Measurements from ENCODE around the gene TSLP. TPM values are rescaled to one million over a fixed set of nuclear protein-coding genes. Genes with fewer than 3 reads are reported as not detected.

TSLP gene
- total and polyA plus RNA-seq, 2 donors (not counting 3 experiments of a cell fraction or from before 2014, with no cell fraction given) = not detected

- intact Hi-C loops (cut with micrococcal nuclease) = no loop called here
- POLR2A ChIA-PET = no interaction called here
Measured at GRCh38 chr5:111122398-111122797, 50.9 kb downstream of the TSLP start.

GRCh38 chr5:111124793-111125192, 53.3 kb downstream of the TSLP start:
- Histone ChIP-seq H3K79me2 (ENCODE audit: control insufficient read depth, insufficient read depth, low read length) (no peaks in the 10 kb centered on the region), H3K9me1 (replicated peaks; ENCODE audit: control insufficient read depth, extremely low read depth, insufficient read depth, low read length) (no peaks in the 10 kb centered on the region), H3K27ac (ENCODE audit: insufficient read depth, low read depth, low read length) (no peak overlapping the region), H3K9ac (replicated peaks; ENCODE audit: extremely low read depth, insufficient read depth, low read length) (no peak overlapping the region), H3K36me3 (ENCODE audit: control insufficient read depth in 2 of 2, extremely low read depth in 1 of 2, insufficient read depth in 2 of 2, low read length in 2 of 2) (peaks cover 2 to 24% of the 10 kb centered on the region in 2 experiments), H3K4me1 (ENCODE audit: control insufficient read depth, extremely low read depth, insufficient read depth, low read length) (peaks cover 14% of the 10 kb centered on the region), H4K20me1 (replicated peaks; ENCODE audit: control insufficient read depth, extremely low read depth, insufficient read depth, low read length) (peaks cover under 1% of the 10 kb centered on the region), H3K4me2 (ENCODE audit: insufficient read depth, low read length) (no peak overlapping the region), H3K9me3 (replicated peaks; ENCODE audit: control insufficient read depth, insufficient read depth, low read length) (no peaks in the 10 kb centered on the region), H3K27me3 (ENCODE audit: control insufficient read depth in 2 of 2, insufficient read depth in 2 of 2, low read length in 2 of 2) (no peaks in the 10 kb centered on the region), H2AFZ (ENCODE audit: low read depth, low read length) (no peak overlapping the region), H3K4me3 (replicated peaks in 1 of 3; ENCODE audit: insufficient read depth in 1 of 3, low read depth in 1 of 3, low read length in 3 of 3) (no peak overlapping the region)
- BruUV-seq (replicated peaks) = no TSS peak
- DNase-seq (ENCODE audit: low read depth, low spot score) (no peak), FAIRE-seq (no peak)
- intact Hi-C loops (cut with micrococcal nuclease) (no loop called here), dilution Hi-C loops (cut with MboI; ENCODE audit: extremely low pct_ligation_motif_present, low sequenced_read_pairs) (no loop called here)
- POLR2A ChIA-PET = no interaction called here
- TF ChIP-seq GATA2 (IDR thresholded peaks at IDR 0.05; ENCODE audit: insufficient read depth, insufficient read length, low read depth, low read length) = no peak
- TF ChIP-seq EZH2 (IDR thresholded peaks at IDR 0.05; ENCODE audit: borderline replicate concordance, low read depth, low read length, severe bottlenecking) = no peak
- TF ChIP-seq MYC (IDR thresholded peaks at IDR 0.05; ENCODE audit: low read depth, low read length) = no peak
- TF ChIP-seq CTCF (IDR thresholded peaks at IDR 0.05; ENCODE audit: extremely low read depth in 1 of 2, insufficient read depth in 1 of 2, low read depth in 1 of 2, low read length in 2 of 2) = no peak
- no peak for TF ChIP-seq MAX (IDR thresholded peaks at IDR 0.05; ENCODE audit: insufficient read depth, insufficient read length)
- TF ChIP-seq FOS (IDR thresholded peaks at IDR 0.05; ENCODE audit: borderline replicate concordance, insufficient read depth, low read length) = no peak
- no peak for TF ChIP-seq POLR2AphosphoS5 (IDR thresholded peaks at IDR 0.05; ENCODE audit: insufficient read depth, low read depth, low read length)
- TF ChIP-seq JUN (IDR thresholded peaks at IDR 0.05; ENCODE audit: borderline replicate concordance, insufficient read depth, insufficient read length, low read depth) = no peak
- no peak for TF ChIP-seq POLR2A (IDR thresholded peaks at IDR 0.05; ENCODE audit: low read depth, low read length)
- CTCF ChIA-PET = interaction anchor here (1.2 kb wide), 1 partner anchor 33 kb away, joined by 3 read pairs; no protein-coding TSS in a partner anchor

More at GRCh38 chr5:111122398-111122797, 50.9 kb downstream of the TSLP start:
- no peak for DNase-seq (ENCODE audit: low read depth, low spot score)
- CTCF ChIA-PET = no interaction called here
- Histone ChIP-seq H3K79me2 (ENCODE audit: control insufficient read depth, insufficient read depth, low read length) (no peaks in the 10 kb centered on the region), H3K4me1 (ENCODE audit: control insufficient read depth, extremely low read depth, insufficient read depth, low read length) (peaks cover 6% of the 10 kb centered on the region), H3K9me3 (replicated peaks; ENCODE audit: control insufficient read depth, insufficient read depth, low read length) (no peaks in the 10 kb centered on the region), H4K20me1 (replicated peaks; ENCODE audit: control insufficient read depth, extremely low read depth, insufficient read depth, low read length) (peaks cover 3% of the 10 kb centered on the region), H3K36me3 (ENCODE audit: control insufficient read depth in 2 of 2, extremely low read depth in 1 of 2, insufficient read depth in 2 of 2, low read length in 2 of 2) (peaks cover 3 to 26% of the 10 kb centered on the region in 2 experiments), H3K27me3 (ENCODE audit: control insufficient read depth in 2 of 2, insufficient read depth in 2 of 2, low read length in 2 of 2) (no peaks in the 10 kb centered on the region), H3K27ac (ENCODE audit: insufficient read depth, low read depth, low read length) (no peak overlapping the region), H3K4me3 (replicated peaks in 1 of 3; ENCODE audit: insufficient read depth in 1 of 3, low read depth in 1 of 3, low read length in 3 of 3) (no peak overlapping the region), H3K9me1 (replicated peaks; ENCODE audit: control insufficient read depth, extremely low read depth, insufficient read depth, low read length) (no peaks in the 10 kb centered on the region), H2AFZ (ENCODE audit: low read depth, low read length) (no peak overlapping the region), H3K4me2 (ENCODE audit: insufficient read depth, low read length) (no peak overlapping the region), H3K9ac (replicated peaks; ENCODE audit: extremely low read depth, insufficient read depth, low read length) (no peak overlapping the region)
- TF ChIP-seq POLR2A (IDR thresholded peaks at IDR 0.05; ENCODE audit: low read depth, low read length) = no peak
- no TSS peak for BruUV-seq (replicated peaks)
- dilution Hi-C loops (cut with MboI; ENCODE audit: extremely low pct_ligation_motif_present, low sequenced_read_pairs) = no loop called here
- no peak for FAIRE-seq
